Progenitor cell of endocrine pancreas (in vitro differentiated cells): ENCODE results near the gene NCKAP5. TPM values are rescaled to one million over a fixed set of nuclear protein-coding genes. Genes with fewer than 3 reads are reported as not detected.

Source experiments
- DNase-seq: peaks from one replicate; pipeline ENCODE4 v3.0.0; 2021; ENCODE audit warnings: low spot score; ENCODE audit not compliant: unreplicated experiment
- H3K27ac Mint-ChIP-seq: 2 replicates; pipeline ENCODE4 v1.8.0; 2021; ENCODE audit warnings: mild to moderate bottlenecking, moderate library complexity, mixed read lengths
- H3K27me3 Mint-ChIP-seq: 2 replicates; pipeline ENCODE4 v1.8.0; 2021; ENCODE audit warnings: mixed read lengths
- H3K36me3 Mint-ChIP-seq: 2 replicates; pipeline ENCODE4 v1.8.0; 2022; ENCODE audit warnings: mixed read lengths; ENCODE audit not compliant: insufficient read depth
- H3K4me1 Mint-ChIP-seq: 2 replicates; pipeline ENCODE4 v1.8.0; 2021; ENCODE audit warnings: low read depth, mixed read lengths
- H3K4me3 Mint-ChIP-seq: 2 replicates; pipeline ENCODE4 v1.8.0; 2021; ENCODE audit warnings: low read depth, mild to moderate bottlenecking, moderate library complexity, mixed read lengths
- H3K9me3 Mint-ChIP-seq: 2 replicates; pipeline ENCODE4 v1.8.0; 2021; ENCODE audit warnings: low read depth, mixed read lengths
- total RNA-seq: library from RNA; stranded (reverse); gene quantifications from 2 replicates; pipeline ENCODE4 v1.2.1, GENCODE V29; 2021
- TF ChIP-seq, protein P1 (sequence below): fragments of 200-600 bp; sonication (generic); IDR thresholded peaks from one replicate; pipeline ENCODE4 v1.5.0; 2021; ENCODE audit warnings: antibody characterized with exemption, mild to moderate bottlenecking; ENCODE audit not compliant: unreplicated experiment

NCKAP5 gene
- total RNA-seq, 1 donor from 2014 or later = 1.7 TPM

DNA sequence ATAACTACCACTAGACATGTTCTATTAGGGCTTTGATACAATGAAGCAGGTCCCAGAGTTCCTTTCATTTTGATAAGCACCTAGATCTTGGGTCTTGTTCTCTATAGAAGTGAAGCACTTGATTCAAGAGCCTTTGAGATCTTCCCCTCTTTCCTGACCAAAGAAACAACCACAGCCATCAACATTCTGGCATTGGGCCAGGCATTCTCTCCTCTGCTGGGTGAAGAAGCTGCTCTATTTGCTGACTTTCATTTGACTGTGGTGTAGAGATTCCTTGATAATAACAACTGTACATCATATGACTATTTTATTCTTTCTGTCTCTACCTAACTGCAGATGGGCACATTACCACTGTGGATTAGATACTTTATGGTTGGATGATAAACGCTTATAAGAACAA is 801.7 kb downstream of the NCKAP5 start:
- TF ChIP-seq, protein P1, sequence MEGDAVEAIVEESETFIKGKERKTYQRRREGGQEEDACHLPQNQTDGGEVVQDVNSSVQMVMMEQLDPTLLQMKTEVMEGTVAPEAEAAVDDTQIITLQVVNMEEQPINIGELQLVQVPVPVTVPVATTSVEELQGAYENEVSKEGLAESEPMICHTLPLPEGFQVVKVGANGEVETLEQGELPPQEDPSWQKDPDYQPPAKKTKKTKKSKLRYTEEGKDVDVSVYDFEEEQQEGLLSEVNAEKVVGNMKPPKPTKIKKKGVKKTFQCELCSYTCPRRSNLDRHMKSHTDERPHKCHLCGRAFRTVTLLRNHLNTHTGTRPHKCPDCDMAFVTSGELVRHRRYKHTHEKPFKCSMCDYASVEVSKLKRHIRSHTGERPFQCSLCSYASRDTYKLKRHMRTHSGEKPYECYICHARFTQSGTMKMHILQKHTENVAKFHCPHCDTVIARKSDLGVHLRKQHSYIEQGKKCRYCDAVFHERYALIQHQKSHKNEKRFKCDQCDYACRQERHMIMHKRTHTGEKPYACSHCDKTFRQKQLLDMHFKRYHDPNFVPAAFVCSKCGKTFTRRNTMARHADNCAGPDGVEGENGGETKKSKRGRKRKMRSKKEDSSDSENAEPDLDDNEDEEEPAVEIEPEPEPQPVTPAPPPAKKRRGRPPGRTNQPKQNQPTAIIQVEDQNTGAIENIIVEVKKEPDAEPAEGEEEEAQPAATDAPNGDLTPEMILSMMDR = no peak

DNA sequence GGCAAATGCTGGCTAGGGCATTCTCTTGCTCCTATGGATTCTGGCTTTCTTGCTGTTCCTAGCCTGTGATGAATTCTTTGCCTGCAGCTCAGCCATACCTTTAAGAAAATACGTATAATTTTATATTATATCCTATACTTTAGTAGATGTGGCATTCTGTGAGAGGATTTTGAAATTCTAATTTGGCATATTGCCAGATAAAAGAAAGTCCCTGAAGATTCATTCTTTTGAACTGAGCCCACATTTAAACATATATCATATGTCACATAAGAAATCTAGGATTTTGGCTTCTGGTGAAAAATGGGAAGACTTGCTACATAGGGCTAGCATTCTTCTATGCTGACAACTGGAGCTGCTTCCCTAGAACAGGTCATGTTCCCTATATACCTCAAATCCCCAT is 806.8 kb downstream of the NCKAP5 start:
- Mint-ChIP-seq H3K4me3 (no peak overlapping the region), H3K36me3 (no peaks in the 10 kb centered on the region), H3K27me3 (peaks cover 5% of the 10 kb centered on the region), H3K4me1 (no peaks in the 10 kb centered on the region), H3K9me3 (no peaks in the 10 kb centered on the region), H3K27ac (no peak overlapping the region)
- TF ChIP-seq, protein P1 = no peak
- no peak for DNase-seq

More for the DNA sequence above, 801.7 kb downstream of the NCKAP5 start:
- no peak overlapping the region for H3K27ac Mint-ChIP-seq
- H3K9me3 Mint-ChIP-seq = peaks cover 3% of the 10 kb centered on the region
- no peak overlapping the region for H3K4me3 Mint-ChIP-seq
- no peaks in the 10 kb centered on the region for H3K36me3 Mint-ChIP-seq
- no peak for DNase-seq
- H3K27me3 Mint-ChIP-seq = peaks cover 5% of the 10 kb centered on the region
- no peaks in the 10 kb centered on the region for H3K4me1 Mint-ChIP-seq

DNA sequence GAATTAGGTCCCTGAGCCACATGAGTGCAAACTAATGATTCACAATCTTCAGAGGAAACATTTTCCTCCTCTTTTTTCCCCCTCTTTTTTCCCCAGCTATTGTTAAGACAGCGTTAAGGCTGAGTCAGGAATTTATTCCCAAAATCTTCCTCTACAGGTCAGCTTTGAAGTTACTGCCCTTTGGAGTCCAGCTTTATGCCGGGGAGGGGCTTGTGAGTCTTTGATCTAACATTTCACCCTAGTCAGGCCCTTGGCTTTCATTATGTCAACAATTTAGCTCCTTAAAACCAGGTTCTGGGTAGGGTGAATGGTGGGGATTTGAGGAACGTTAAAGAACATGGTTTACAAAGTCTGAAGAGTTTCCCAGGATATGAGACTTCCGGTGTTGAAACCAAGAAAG is 807.3 kb downstream of the NCKAP5 start:
- no peak for DNase-seq
- TF ChIP-seq, protein P1 = no peak
- H3K9me3 Mint-ChIP-seq = no peaks in the 10 kb centered on the region
- H3K27me3 Mint-ChIP-seq = peaks cover 5% of the 10 kb centered on the region
- no peaks in the 10 kb centered on the region for H3K36me3 Mint-ChIP-seq
- H3K4me3 Mint-ChIP-seq = no peak overlapping the region
- H3K4me1 Mint-ChIP-seq = no peaks in the 10 kb centered on the region
- H3K27ac Mint-ChIP-seq = no peak overlapping the region

DNA sequence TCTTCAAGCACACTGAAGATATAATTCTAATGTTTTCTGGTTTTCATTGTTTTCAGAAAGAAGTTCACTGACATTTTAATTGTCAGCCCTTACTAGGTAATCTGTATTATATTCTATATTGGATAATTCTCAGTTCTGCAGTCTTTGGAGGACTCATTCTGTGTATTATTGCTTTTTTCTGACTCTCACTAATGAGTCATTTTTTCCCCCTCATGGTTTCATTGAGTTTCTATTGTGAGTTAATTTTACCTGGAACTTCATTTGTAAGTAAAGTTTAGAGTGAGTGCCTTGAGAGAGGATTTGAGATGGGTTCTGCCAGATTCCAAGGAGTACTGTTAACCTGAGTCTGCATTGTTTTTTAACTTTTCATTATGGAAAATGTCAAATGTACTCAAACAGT is 807.9 kb downstream of the NCKAP5 start:
- Mint-ChIP-seq H3K4me1 (no peaks in the 10 kb centered on the region), H3K4me3 (no peak overlapping the region)

DNA sequence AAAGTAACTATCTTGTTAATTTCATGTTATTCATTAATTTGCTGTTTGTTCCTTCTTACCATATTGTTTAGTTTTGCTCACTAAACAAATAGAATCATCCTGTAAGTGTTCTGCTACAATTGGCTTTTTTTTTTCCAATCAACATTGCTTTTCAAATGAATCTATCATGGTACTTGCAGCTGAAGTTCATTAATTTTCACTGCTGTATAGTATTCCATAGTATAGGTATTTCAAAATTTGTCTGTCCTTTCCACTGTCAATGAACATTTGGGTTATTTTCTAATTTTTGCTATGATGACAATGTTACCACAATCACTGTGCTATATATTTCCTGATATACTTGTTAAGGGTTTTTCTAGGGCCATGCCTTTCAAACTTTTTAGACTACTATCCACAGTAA is 809.3 kb downstream of the NCKAP5 start:
- DNase-seq = no peak
- H3K4me3 Mint-ChIP-seq = no peak overlapping the region

More for the DNA sequence above, 807.9 kb downstream of the NCKAP5 start:
- DNase-seq = no peak
- H3K36me3 Mint-ChIP-seq = no peaks in the 10 kb centered on the region
- TF ChIP-seq, protein P1 = no peak
- no peaks in the 10 kb centered on the region for H3K9me3 Mint-ChIP-seq
- no peak overlapping the region for H3K27ac Mint-ChIP-seq
- H3K27me3 Mint-ChIP-seq = peaks cover 5% of the 10 kb centered on the region

More for the DNA sequence above, 809.3 kb downstream of the NCKAP5 start:
- peaks cover 5% of the 10 kb centered on the region for H3K27me3 Mint-ChIP-seq
- H3K27ac Mint-ChIP-seq = no peak overlapping the region
- TF ChIP-seq, protein P1 = no peak
- no peaks in the 10 kb centered on the region for H3K4me1 Mint-ChIP-seq
- H3K9me3 Mint-ChIP-seq = no peaks in the 10 kb centered on the region
- no peaks in the 10 kb centered on the region for H3K36me3 Mint-ChIP-seq
